GM12878 (cell line): ENCODE measurements around the gene THSD4. TPM values are rescaled to one million over a fixed set of nuclear protein-coding genes. Genes with fewer than 3 reads are reported as not detected.

Experiments used
- ATAC-seq: fragments of 200-7000 bp; cut with Tn5 transposase; 3 replicates; pipeline ENCODE4 v1.9.1; 2020; ENCODE audit warnings: mild to moderate bottlenecking, moderate library complexity
- BruUV-seq: library from RNA; stranded (reverse); fragments of 400-500 nt; replicated peaks from 2 replicates; lab custom pipeline; 2021; lab: Mats Ljungman, UMichigan
- CTCF ChIA-PET: fragments of 300-600 bp; sonication (Branson Sonifier 250); formaldehyde crosslinking; extraction: SDS; loops from one replicate; lab custom pipeline; 2021; ENCODE audit warnings: inconsistent platforms; lab: Yijun Ruan, JAX
- POLR2A ChIA-PET: fragments of 350-600 bp; formaldehyde crosslinking; extraction: SDS; loops from one replicate; lab custom pipeline; 2021; ENCODE audit warnings: inconsistent platforms; lab: Charles Lee
- RAD21 ChIA-PET: fragments of 300-600 bp; sonication (Branson Sonifier 250); formaldehyde crosslinking; loops from one replicate; lab custom pipeline; 2023; ENCODE audit warnings: antibody characterized with exemption; ENCODE audit not compliant: unreplicated experiment; lab: Charles Lee
- SMC1A ChIA-PET: fragments of 300-600 bp; sonication (Branson Sonifier 250); formaldehyde crosslinking; loops from one replicate; lab custom pipeline; 2023; ENCODE audit not compliant: unreplicated experiment, uncharacterized antibody; lab: Charles Lee
- DNase-seq: peaks from one replicate; pipeline ENCODE4 v3.0.0-alpha.2; 2011; ENCODE audit warnings: low read depth, low spot score
- FAIRE-seq: peaks from 3 replicates; lab custom pipeline; 2011; peaks lifted over from hg19 to GRCh38; lab: Jason Lieb, UNC
- H2AFZ ChIP-seq: 2 replicates; pipeline ENCODE4 v1.6.0; 2011; ENCODE audit warnings: low read depth, low read length, control low read depth; ENCODE audit not compliant: control insufficient read depth
- H3K27ac ChIP-seq: 2 replicates; pipeline ENCODE4 v1.5.1; 2011; ENCODE audit warnings: control low read depth; ENCODE audit not compliant: control insufficient read depth, insufficient read depth
- H3K27me3 ChIP-seq, 2 experiments: replicated peaks in 1 of 2; 2 replicates each; pipeline versions ENCODE4 v1.6.0 to v1.6.1; 2011; ENCODE audit warnings: low read length in 1 of 2; ENCODE audit not compliant: control insufficient read depth in 2 of 2, insufficient read depth in 2 of 2
- H3K36me3 ChIP-seq, 2 experiments: 2 replicates each; pipeline ENCODE4 v1.5.1; 2011; ENCODE audit warnings: low read length in 1 of 2; ENCODE audit not compliant: control insufficient read depth in 2 of 2, insufficient read depth in 2 of 2
- H3K4me1 ChIP-seq: 2 replicates; pipeline ENCODE4 v1.6.1; 2011; ENCODE audit warnings: mild to moderate bottlenecking, low read length, moderate library complexity, mixed read lengths; ENCODE audit not compliant: control insufficient read depth, insufficient read depth
- H3K4me2 ChIP-seq: 2 replicates; pipeline ENCODE4 v1.6.0; 2011; ENCODE audit warnings: control low read depth; ENCODE audit not compliant: control insufficient read depth, insufficient read depth
- H3K4me3 ChIP-seq: fragments of 200-600 bp; sonication (generic); 2 replicates; pipeline ENCODE4 v1.5.1; 2016
- H3K79me2 ChIP-seq: 2 replicates; pipeline ENCODE4 v1.6.0; 2011; ENCODE audit warnings: low read length; ENCODE audit not compliant: control insufficient read depth, insufficient read depth
- H3K9ac ChIP-seq: 2 replicates; pipeline ENCODE4 v1.8.0; 2011; ENCODE audit warnings: low read length, control low read depth, mixed read lengths; ENCODE audit not compliant: control insufficient read depth, insufficient read depth
- H3K9me3 ChIP-seq: replicated peaks from 3 replicates; pipeline ENCODE4 v1.5.1; 2011; ENCODE audit warnings: mild to moderate bottlenecking, low read length; ENCODE audit not compliant: control insufficient read depth, insufficient read depth
- H4K20me1 ChIP-seq: 2 replicates; pipeline ENCODE4 v1.6.0; 2011; ENCODE audit not compliant: control insufficient read depth, insufficient read depth
- BRCA1 ChIP-seq: IDR thresholded peaks from 2 replicates; pipeline ENCODE4 v1.6.1; 2011; ENCODE audit warnings: low read depth, low read length, improper control_type of control experiment
- CBFB ChIP-seq: IDR thresholded peaks from 2 replicates; pipeline ENCODE4 v1.6.1; 2016; ENCODE audit warnings: antibody characterized with exemption, low read depth
- CREB1 ChIP-seq: IDR thresholded peaks from 2 replicates; pipeline ENCODE4 v1.6.1; 2012; ENCODE audit warnings: low read depth, mild to moderate bottlenecking, inconsistent platforms
- CREM ChIP-seq: IDR thresholded peaks from 2 replicates; pipeline ENCODE4 v1.6.1; 2014; ENCODE audit warnings: antibody characterized with exemption, low read depth
- EZH2 ChIP-seq: IDR thresholded peaks from 2 replicates; pipeline ENCODE4 v1.6.1; 2012; ENCODE audit warnings: low read depth, mild to moderate bottlenecking, control low read depth, inconsistent platforms, low read length, borderline replicate concordance; ENCODE audit not compliant: control insufficient read depth
- HCFC1 ChIP-seq: fragments of 150-350 bp; IDR thresholded peaks from 2 replicates; pipeline ENCODE4 v1.6.1; 2014; ENCODE audit warnings: low read length
- KLF5 ChIP-seq: fragments of 450-650 bp; IDR thresholded peaks from 2 replicates; pipeline ENCODE4 v1.6.1; 2014; ENCODE audit warnings: mild to moderate bottlenecking; ENCODE audit not compliant: partially characterized antibody
- SP1 ChIP-seq: IDR thresholded peaks from one replicate; pipeline ENCODE4 v1.6.1; 2011; ENCODE audit warnings: low read depth, low read length
- STAT3 ChIP-seq: IDR thresholded peaks from 2 replicates; pipeline ENCODE4 v1.6.1; 2011; ENCODE audit warnings: low read depth, low read length, improper control_type of control experiment
- WGBS: methylation state at CpG from one replicate; pipeline ENCODE4 v1.1.6; 2016; ENCODE audit warnings: low lambda C conversion rate; ENCODE audit not compliant: insufficient replicate concordance, insufficient coverage; ENCODE audit errors: missing lambda C conversion rate; 5-methylcytosine and 5-hydroxymethylcytosine counted together
- in situ Hi-C: fragments of 300-500 bp; cut with MboI; formaldehyde crosslinking; loops from 9 replicates; pipeline ENCODE4 v1.14.3; 2018; ENCODE audit warnings: mixed read lengths
- intact Hi-C: fragments of 100-400 bp; cut with micrococcal nuclease; formaldehyde crosslinking; loops from one replicate; pipeline ENCODE4 v1.14.2; 2022; ENCODE audit not compliant: unreplicated experiment
- polyA plus RNA-seq, 11 experiments: library from polyadenylated mRNA; depleted of rRNA in 4 of 11; unstranded in 6 of 11; stranded (reverse) in 5 of 11; fragments of >200 nt; fragmentation: Nextera tagmentation in 4 of 11; fragmentation: Illumina TruSeq in 1 of 11; extraction: Ambion mirVana in 4 of 11; extraction: Trizol in 1 of 11; gene quantifications; 1 replicate in 1 of 11; 2 replicates in 10 of 11; pipeline versions ENCODE4 v1.2.1 to v1.2.3, GENCODE V29; 2011 to 2016; ENCODE audit warnings: inconsistent platforms in 2 of 11, missing spikeins in 2 of 11, low read depth in 1 of 11
- total RNA-seq, 4 experiments: library from RNA; depleted of rRNA in 3 of 4; stranded (reverse); fragments of >200 nt in 3 of 4; fragmentation: Illumina TruSeq in 1 of 4; extraction: Trizol in 1 of 4; gene quantifications; 2 replicates each; pipeline versions ENCODE4 v1.2.1 to v1.2.3, GENCODE V29; 2013 to 2021
- TF ChIP-seq, protein P1 (sequence below): fragments of 450-650 bp; formaldehyde crosslinking; IDR thresholded peaks from 2 replicates; pipeline ENCODE4 v1.5.0; 2022; ENCODE audit warnings: mild to moderate bottlenecking, missing genetic modification characterization

Gene THSD4
- total and polyA plus RNA-seq, 10 of the 15 experiments (the other 5 are each of a cell fraction or from before 2014, with no cell fraction given): 0.04 to 0.13 (median 0.05) TPM; not detected in 7

DNA sequence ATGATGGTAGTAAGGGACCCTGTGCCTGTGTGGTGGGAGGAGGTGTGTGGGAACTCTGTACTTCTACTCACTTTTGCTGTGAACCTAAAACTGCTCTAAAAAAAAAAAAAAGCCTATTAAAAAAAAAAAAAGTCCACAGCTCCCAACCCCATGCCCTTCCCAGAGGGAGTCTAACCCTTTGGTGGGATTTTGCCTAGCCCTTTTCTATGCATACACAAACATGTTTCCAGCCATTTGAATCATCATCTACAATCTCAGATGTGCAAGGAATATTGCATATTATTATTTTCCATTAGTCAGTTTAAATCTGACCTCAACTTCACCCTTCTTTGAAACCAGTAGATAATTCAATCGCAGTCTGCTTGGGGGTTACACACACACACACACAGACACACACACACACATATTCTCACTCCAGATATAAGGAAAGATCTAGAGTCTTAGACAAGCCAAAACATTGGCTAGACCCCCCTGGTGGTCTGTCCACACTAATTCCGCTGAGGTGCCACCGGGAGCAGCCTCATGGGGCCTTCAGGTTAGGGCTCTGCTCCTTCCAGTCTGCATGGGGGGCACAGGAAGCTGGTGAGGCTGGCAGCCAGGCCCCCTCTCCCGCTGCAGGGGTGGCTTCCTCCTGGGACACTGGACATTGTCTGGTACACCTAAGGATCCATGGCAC, 619.6 kb downstream of the THSD4 start:
- SMC1A ChIA-PET: no interaction called here
- in situ Hi-C loops (no loop called here), intact Hi-C loops (no loop called here)
- Histone ChIP-seq H4K20me1 (no peaks in the 10 kb centered on the region), H3K27ac (no peak overlapping the region), H3K4me3 (no peak overlapping the region), H3K36me3 (no peaks in the 10 kb centered on the region), H3K4me1 (no peaks in the 10 kb centered on the region), H3K9ac (no peak overlapping the region), H2AFZ (no peak overlapping the region), H3K27me3 (peaks cover 2 to 7% of the 10 kb centered on the region in 2 experiments; a peak in 2 of 4 replicates), H3K79me2 (no peaks in the 10 kb centered on the region), H3K4me2 (no peak overlapping the region), H3K9me3 (no peaks in the 10 kb centered on the region)
- CTCF ChIA-PET: interaction anchor here (1.6 kb wide), 1 partner anchor 9 kb away, joined by 5 read pairs; no protein-coding TSS in a partner anchor
- 26% methylated on average over 4 of the region's 4 CpGs for WGBS
- ATAC-seq (no peak), DNase-seq (no peak), FAIRE-seq (no peak)
- BruUV-seq: no TSS peak
- RAD21 ChIA-PET: no interaction called here
- TF ChIP-seq STAT3: no peak
- no peak for TF ChIP-seq CREM
- no peak for TF ChIP-seq KLF5
- POLR2A ChIA-PET: no interaction called here

DNA sequence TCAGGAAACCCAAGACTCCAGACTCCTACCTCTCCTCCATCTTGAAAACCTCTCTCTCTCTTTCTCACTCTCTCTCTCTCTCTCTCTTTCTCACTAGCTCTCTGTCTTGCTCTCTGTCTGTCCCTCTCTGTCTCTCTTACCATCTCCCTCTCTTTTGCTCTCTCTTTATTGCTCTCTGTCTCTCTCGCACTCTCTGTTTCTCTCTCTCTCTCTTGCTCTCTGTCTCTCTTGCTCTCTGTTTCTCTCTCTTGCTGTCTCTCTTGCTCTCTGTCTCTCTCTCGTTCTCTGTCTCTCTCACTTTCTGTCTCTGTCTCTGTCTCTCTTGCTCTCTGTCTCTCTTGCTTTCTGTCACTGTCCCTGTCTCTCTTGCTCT, 620.1 kb downstream of the THSD4 start:
- H3K4me3 ChIP-seq: no peak overlapping the region
- no peak overlapping the region for H3K4me2 ChIP-seq
- in situ Hi-C loops (no loop called here), intact Hi-C loops (no loop called here)
- no peaks in the 10 kb centered on the region for H3K4me1 ChIP-seq
- H3K79me2 ChIP-seq: no peaks in the 10 kb centered on the region
- H2AFZ ChIP-seq: no peak overlapping the region
- no peaks in the 10 kb centered on the region for H3K36me3 ChIP-seq
- DNase-seq (no peak), FAIRE-seq (no peak), ATAC-seq (no peak)
- ChIA-PET RAD21 (no interaction called here), POLR2A (no interaction called here), CTCF (interaction anchor here (1.6 kb wide), 1 partner anchor 9 kb away, joined by 5 read pairs; no protein-coding TSS in a partner anchor), SMC1A (no interaction called here)
- no peak overlapping the region for H3K27ac ChIP-seq
- BruUV-seq: no TSS peak
- H3K9me3 ChIP-seq: no peaks in the 10 kb centered on the region
- peaks cover 0 to 7% of the 10 kb centered on the region in 2 experiments; a peak in 2 of 4 replicates for H3K27me3 ChIP-seq
- 45% methylated on average over 2 of the region's 2 CpGs for WGBS
- H3K9ac ChIP-seq: no peak overlapping the region
- no peaks in the 10 kb centered on the region for H4K20me1 ChIP-seq
- TF ChIP-seq CREB1: no peak
- no peak for TF ChIP-seq EZH2
- TF ChIP-seq, protein P1, sequence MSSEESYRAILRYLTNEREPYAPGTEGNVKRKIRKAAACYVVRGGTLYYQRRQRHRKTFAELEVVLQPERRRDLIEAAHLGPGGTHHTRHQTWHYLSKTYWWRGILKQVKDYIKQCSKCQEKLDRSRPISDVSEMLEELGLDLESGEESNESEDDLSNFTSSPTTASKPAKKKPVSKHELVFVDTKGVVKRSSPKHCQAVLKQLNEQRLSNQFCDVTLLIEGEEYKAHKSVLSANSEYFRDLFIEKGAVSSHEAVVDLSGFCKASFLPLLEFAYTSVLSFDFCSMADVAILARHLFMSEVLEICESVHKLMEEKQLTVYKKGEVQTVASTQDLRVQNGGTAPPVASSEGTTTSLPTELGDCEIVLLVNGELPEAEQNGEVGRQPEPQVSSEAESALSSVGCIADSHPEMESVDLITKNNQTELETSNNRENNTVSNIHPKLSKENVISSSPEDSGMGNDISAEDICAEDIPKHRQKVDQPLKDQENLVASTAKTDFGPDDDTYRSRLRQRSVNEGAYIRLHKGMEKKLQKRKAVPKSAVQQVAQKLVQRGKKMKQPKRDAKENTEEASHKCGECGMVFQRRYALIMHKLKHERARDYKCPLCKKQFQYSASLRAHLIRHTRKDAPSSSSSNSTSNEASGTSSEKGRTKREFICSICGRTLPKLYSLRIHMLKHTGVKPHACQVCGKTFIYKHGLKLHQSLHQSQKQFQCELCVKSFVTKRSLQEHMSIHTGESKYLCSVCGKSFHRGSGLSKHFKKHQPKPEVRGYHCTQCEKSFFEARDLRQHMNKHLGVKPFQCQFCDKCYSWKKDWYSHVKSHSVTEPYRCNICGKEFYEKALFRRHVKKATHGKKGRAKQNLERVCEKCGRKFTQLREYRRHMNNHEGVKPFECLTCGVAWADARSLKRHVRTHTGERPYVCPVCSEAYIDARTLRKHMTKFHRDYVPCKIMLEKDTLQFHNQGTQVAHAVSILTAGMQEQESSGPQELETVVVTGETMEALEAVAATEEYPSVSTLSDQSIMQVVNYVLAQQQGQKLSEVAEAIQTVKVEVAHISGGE (CRISPR knock-in tag): no peak
- TF ChIP-seq HCFC1: no peak
- TF ChIP-seq BRCA1: no peak
- TF ChIP-seq SP1: no peak
- TF ChIP-seq CBFB: no peak
